Left lung (tissue), 10 donors: ENCODE measurements around the gene INIP. TPM values are rescaled to one million over a fixed set of nuclear protein-coding genes. Genes with fewer than 3 reads are reported as not detected.

ENCODE experiments used
- ATAC-seq: fragments of 200-7000 bp; cut with Tn5 transposase; one replicate; pipeline ENCODE4 v1.9.1; 2020; ENCODE audit warnings: moderate library complexity
- DNase-seq, 4 donors: peaks; one replicate each; pipeline ENCODE4 v3.0.0-alpha.2; 2013 to 2020
- H3K27ac ChIP-seq, 2 donors: fragments of 200-600 bp; sonication (generic) in 1 of 2; one replicate each; pipeline versions ENCODE4 v1.5.0 to v1.8.0; 2020 to 2021
- H3K27me3 ChIP-seq, 2 donors: fragments of 200-600 bp; sonication (generic) in 1 of 2; one replicate each; pipeline versions ENCODE4 v1.5.0 to v1.8.0; 2020 to 2021
- H3K36me3 ChIP-seq, 2 donors: fragments of 200-600 bp; sonication (generic) in 1 of 2; one replicate each; pipeline versions ENCODE4 v1.5.0 to v1.8.0; 2020 to 2021
- H3K4me1 ChIP-seq, 2 donors: fragments of 200-600 bp; one replicate each; pipeline ENCODE4 v1.8.0; 2021
- H3K4me3 ChIP-seq, 2 donors: fragments of 200-600 bp; sonication (generic) in 1 of 2; one replicate each; pipeline versions ENCODE4 v1.5.0 to v1.8.0; 2020 to 2021; ENCODE audit warnings: mild to moderate bottlenecking in 1 of 2
- H3K9me3 ChIP-seq, 2 donors: fragments of 200-600 bp; sonication (generic) in 1 of 2; one replicate each; pipeline versions ENCODE4 v1.5.0 to v1.8.0; 2020 to 2021
- intact Hi-C, 2 donors: fragments of 100-400 bp; cut with DNase I; formaldehyde crosslinking; loops; one replicate each; pipeline versions ENCODE4 v1.11.2 to v1.14.2; 2022
- polyA plus RNA-seq, 6 donors: library from polyadenylated mRNA; unstranded; fragments of 120-200 nt; gene quantifications; one replicate each; pipeline ENCODE4 v1.2.1, GENCODE V29; 2013; ENCODE audit not compliant: insufficient read length in 6 of 6
- total RNA-seq, 2 donors: library from RNA; stranded (reverse); fragmentation: NEBNext Ultra II Directional; extraction: Animal tissue kit (Norgen Biotek cat#: 25700); gene quantifications; one replicate each; pipeline ENCODE4 v1.2.1, GENCODE V29; 2021
- TF ChIP-seq, protein P1 (sequence below), 2 donors: fragments of 200-600 bp; sonication (generic) in 1 of 2; IDR thresholded peaks; one replicate each; pipeline versions ENCODE4 v1.5.0 to v1.8.0; 2021; ENCODE audit warnings: antibody characterized with exemption in 2 of 2
- donor health status: DM: no; HTN: yes; CAD: no.
- donor health status: DM: no; HTN: no; CAD: no.

Gene INIP
- total and polyA plus RNA-seq, 8 donors = 22.8 to 41.3 (median 33.4) TPM

DNA sequence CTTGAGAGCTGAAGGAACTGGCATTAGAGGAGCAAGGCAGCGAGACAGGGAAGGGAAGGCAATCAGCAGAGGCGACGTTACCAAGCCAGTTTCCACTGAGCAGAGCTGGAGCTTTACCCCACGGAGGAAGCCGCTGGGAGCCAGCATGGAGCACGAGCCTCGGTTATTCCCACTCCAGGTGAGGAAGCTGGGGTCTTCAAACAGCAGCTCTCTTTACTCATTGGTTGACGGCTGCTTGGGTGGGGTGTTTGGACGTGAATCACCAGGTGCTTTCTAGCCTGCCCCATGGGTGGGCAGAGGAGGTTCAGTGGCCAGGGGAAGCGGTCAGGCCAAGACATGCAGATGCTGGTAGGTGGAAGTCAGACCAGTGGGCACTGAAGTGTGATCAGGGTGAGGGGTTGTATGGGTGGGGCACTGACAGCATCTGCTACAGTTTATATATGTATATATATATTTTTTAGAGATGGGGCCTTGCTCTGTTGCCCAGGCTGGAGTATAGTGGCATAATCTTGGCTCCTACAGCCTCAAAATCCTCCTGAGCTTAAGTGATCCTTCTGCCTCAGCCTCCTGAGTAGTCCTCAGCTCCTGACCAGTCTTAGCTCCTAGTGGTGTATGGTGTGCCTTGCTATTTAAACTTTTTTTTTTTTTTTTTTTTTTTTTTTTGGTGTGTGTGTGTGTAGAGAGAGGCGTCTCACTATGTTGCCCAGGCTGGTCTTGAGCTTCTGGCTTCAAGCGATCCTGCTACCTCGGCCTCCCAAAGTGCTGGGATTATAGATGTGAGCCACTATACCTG lies 45.0 kb upstream of the INIP start:
- ATAC-seq = no peak
- no peaks in the 10 kb centered on the region for H3K9me3 ChIP-seq
- no peak overlapping the region for H3K4me3 ChIP-seq
- H3K27ac ChIP-seq = no peak overlapping the region
- no peaks in the 10 kb centered on the region for H3K27me3 ChIP-seq
- intact Hi-C loops = no loop called here
- DNase-seq = no peak
- H3K4me1 ChIP-seq = peaks cover 0 to 13% of the 10 kb centered on the region in 2 donors
- peaks cover 0 to 6% of the 10 kb centered on the region in 2 donors for H3K36me3 ChIP-seq
- TF ChIP-seq, protein P1, sequence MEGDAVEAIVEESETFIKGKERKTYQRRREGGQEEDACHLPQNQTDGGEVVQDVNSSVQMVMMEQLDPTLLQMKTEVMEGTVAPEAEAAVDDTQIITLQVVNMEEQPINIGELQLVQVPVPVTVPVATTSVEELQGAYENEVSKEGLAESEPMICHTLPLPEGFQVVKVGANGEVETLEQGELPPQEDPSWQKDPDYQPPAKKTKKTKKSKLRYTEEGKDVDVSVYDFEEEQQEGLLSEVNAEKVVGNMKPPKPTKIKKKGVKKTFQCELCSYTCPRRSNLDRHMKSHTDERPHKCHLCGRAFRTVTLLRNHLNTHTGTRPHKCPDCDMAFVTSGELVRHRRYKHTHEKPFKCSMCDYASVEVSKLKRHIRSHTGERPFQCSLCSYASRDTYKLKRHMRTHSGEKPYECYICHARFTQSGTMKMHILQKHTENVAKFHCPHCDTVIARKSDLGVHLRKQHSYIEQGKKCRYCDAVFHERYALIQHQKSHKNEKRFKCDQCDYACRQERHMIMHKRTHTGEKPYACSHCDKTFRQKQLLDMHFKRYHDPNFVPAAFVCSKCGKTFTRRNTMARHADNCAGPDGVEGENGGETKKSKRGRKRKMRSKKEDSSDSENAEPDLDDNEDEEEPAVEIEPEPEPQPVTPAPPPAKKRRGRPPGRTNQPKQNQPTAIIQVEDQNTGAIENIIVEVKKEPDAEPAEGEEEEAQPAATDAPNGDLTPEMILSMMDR (IDR thresholded peaks at IDR 0.05) = no peak

DNA sequence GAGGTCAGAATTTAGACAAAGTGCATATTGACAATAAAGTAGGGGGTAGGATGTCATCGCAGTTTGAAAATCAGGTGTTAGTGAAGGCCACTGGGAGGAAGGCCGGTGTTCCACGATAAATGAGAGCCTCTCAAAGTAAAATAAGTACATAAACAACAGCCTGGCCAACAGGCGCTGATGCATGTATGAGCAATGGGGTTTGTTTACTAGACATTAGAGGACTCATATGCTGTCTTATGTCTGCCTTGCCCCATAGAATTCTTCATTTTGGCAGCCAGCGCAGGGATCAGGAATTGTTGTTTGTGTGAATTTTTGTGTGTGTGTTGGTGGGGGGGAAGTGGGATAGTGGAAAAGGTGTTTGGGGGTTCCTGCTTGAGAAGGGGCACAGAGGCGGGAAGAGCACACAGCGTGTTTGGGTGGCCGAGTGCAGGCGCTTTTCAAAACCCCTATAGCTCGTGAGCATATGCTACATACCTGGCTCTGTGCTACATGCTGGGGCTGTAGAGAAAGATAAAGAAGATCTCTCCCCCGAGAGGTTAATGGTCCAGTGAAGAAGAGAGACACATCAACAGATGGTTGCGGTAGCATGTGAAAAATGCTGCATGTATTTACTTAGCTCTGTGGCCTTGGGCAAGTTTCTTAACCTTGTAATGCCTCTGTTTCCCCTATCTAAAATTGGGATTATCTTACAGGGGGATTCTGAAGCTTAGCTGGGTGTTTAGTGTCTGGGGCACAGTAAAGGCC lies 44.2 kb upstream of the INIP start:
- no peak overlapping the region for H3K27ac ChIP-seq
- H3K9me3 ChIP-seq = no peaks in the 10 kb centered on the region
- intact Hi-C loops = no loop called here
- H3K4me3 ChIP-seq = no peak overlapping the region
- peaks cover 0 to 21% of the 10 kb centered on the region in 2 donors for H3K4me1 ChIP-seq
- H3K27me3 ChIP-seq = no peaks in the 10 kb centered on the region
- DNase-seq = no peak
- no peak for ATAC-seq
- peaks cover 0 to 6% of the 10 kb centered on the region in 2 donors for H3K36me3 ChIP-seq
- TF ChIP-seq, protein P1 (IDR thresholded peaks at IDR 0.05) = no peak

DNA sequence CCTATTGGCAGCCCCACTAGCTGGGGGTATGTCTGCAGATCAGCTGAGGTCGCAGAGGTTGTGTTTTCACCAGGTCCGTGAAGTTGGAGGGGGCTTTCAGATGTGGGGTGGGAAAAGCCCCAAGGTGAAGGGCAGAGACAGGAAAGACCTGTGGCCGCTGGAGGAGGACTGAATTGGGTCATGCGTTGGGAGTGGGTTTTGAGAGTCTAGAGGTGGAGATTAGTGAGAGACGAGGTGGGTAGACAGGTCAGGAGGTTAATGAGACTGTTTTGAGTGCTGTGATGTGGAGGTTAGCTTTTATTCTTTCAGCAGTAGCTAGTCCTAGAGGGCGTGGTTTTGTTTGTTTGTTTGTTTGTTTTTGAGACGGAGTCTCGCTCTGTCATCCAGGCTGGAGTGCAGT lies 42.9 kb upstream of the INIP start:
- Histone ChIP-seq H3K4me1 (peaks cover 4 to 32% of the 10 kb centered on the region in 2 donors), H3K27ac (no peak overlapping the region)

DNA sequence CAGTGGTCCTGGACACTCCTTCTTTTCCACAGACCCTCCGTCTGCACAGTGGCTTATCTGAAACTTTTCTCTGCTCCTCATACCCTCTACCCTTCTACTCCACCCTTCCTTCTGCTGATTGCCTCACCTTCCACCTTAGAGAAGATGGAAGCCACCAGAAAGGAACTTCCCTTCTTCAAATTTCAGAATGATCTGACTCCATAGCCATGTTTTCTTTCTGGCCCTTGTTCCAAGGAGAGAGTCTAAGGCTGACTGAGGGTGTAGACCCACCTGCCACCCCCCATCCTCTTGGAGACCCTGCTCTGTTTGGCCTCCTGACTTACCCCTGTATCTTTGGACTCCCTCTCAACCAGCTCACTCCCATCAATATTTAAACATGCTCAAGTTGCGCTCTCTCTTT lies 40.0 kb upstream of the INIP start:
- Histone ChIP-seq H3K36me3 (peaks cover 0 to 6% of the 10 kb centered on the region in 2 donors), H3K27ac (no peak overlapping the region), H3K9me3 (no peaks in the 10 kb centered on the region), H3K27me3 (no peaks in the 10 kb centered on the region), H3K4me3 (no peak overlapping the region), H3K4me1 (peaks cover 28 to 61% of the 10 kb centered on the region in 2 donors)
- intact Hi-C loops = no loop called here
- ATAC-seq (no peak), DNase-seq (no peak)
- TF ChIP-seq, protein P1 (IDR thresholded peaks at IDR 0.05) = no peak

More for the DNA sequence above, 42.9 kb upstream of the INIP start:
- ATAC-seq (no peak), DNase-seq (no peak)
- Histone ChIP-seq H3K27me3 (no peaks in the 10 kb centered on the region), H3K9me3 (no peaks in the 10 kb centered on the region), H3K36me3 (peaks cover 0 to 6% of the 10 kb centered on the region in 2 donors), H3K4me3 (no peak overlapping the region)
- TF ChIP-seq, protein P1 (IDR thresholded peaks at IDR 0.05) = no peak
- intact Hi-C loops = no loop called here

DNA sequence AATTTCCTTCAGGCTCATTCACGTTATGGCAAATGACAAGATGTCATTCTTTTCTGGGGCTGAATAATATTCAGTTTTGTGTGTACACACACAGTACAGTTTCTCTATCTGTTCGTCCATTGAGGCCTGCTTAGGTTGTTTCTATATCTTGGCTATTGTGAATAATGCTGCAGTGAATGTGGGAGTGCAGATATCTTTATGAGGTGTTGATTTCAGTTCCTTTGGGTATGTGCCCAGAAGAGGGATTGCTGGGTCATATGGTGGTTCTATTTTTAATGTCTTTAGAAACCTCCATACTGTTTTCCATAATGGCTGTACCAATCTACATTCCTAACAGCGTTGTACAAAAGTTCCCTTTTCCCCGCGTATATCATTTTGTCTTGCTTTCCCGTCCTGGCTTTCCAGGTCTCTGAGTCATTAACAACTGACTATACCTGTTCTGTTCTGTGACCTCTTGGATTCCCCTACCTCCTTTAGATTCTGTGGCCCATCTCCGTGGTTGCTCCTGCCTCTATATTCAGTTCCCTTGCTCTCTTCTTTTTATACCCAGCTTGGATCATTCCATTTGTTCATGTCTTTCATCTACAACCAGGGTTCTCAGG lies 39.5 kb upstream of the INIP start:
- ATAC-seq (no peak), DNase-seq (no peak)
- Histone ChIP-seq H3K27ac (no peak overlapping the region), H3K27me3 (no peaks in the 10 kb centered on the region), H3K4me3 (no peak overlapping the region), H3K9me3 (no peaks in the 10 kb centered on the region), H3K4me1 (peaks cover 28 to 66% of the 10 kb centered on the region in 2 donors), H3K36me3 (peaks cover 0 to 6% of the 10 kb centered on the region in 2 donors)
- intact Hi-C loops = no loop called here
- TF ChIP-seq, protein P1 (IDR thresholded peaks at IDR 0.05) = no peak
